CD4-positive, alpha-beta T cell treated with Interleukin-21 for 1 hour (primary cell): ENCODE results near the gene GEMIN7.
"Not testable (repeated sequence)": the region's sequence is repeated elsewhere in the genome, so short reads cannot be mapped to it uniquely, and the experiment has no call there.

Experiments
- DNase-seq: peaks from one replicate; pipeline ENCODE4 v3.0.0-alpha.2; 2020

GEMIN7 gene

DNA sequence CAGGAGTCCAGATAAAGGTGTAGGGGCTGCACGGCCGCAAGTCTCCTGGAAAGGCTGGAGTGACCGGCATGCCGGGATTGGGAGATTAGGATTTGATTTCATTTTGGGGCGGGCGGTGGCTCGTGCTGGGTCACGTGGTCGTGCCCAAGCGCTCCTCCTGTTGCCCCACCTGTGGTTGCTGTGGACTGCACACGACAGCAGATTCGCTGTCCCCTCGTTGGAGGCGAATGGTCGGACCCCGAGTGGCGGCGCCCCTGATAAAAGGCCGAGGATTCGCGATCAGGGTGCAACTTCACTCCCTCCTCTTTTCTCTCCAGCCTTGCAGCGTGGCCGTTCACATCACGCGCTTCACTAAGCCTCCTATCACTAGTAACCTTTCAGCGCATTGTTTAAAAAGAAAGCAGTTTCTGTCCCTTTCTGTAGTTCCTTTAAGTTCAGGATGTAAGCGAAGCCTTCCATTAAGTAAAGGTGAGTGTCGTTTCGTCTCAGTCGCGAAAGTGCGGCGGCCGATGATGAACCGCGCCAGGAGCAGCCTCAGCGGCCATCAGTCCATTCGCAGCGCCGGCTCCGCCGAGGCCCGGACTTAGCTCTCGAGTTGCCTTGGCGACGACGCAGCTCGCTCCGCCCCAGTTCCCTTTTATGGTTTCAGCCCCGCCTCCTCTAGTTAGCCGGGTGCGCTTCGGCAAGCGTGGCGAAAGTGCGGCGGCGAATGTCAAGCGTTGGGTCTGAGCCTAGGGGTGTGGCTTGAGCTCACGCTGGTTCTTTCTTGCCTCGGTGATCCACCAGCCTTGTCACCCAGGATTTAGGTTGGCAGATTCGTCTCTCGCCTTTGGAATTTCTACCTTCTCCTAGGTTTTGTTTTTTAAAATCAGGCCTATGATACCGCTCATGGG lies 12.2 kb downstream of the GEMIN7 start:
- DNase-seq, result peak; percentile 98

GRCh38 chr19:45092747-45093678 lies 14.0 kb downstream of the GEMIN7 start, which contains the start of gene PPP1R37:
TSS of gene PPP1R37 (plus strand) at chr19:45093179. CDS start at chr19:45093326, 147 bp downstream.
- peak; percentile 96 for DNase-seq

- DNase-seq, result no peak
Observed at GRCh38 chr19:45094137-45094536, 15.1 kb downstream of the GEMIN7 start.

- DNase-seq, result no peak
Observed at GRCh38 chr19:45094707-45095106, 15.6 kb downstream of the GEMIN7 start.

- DNase-seq, result no peak
Observed at GRCh38 chr19:45095496-45096413, 16.7 kb downstream of the GEMIN7 start.

DNA sequence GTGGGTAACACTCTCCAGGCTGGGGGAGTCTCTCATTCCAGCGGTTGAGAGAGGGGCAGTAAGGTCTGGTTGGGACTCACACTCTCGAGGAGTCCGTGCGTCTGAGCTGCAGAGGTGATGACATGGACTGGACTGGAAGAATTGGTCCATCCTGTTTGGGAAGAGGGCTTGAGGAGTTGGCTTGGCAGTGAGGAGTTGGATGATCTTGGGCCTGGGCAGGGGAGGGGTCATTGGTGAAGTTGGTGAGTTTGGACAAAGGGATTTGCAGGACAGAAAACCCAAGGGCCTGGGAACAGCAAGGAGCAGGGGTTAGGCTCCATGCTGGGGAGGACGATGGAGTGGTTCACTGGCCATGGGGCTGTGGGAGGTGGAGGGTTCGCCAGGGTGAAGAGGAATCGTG lies 17.6 kb downstream of the GEMIN7 start:
- no peak for DNase-seq

GRCh38 chr19:45097450-45097775 lies 18.4 kb downstream of the GEMIN7 start:
- DNase-seq, result no peak

- no peak for DNase-seq
Observed at GRCh38 chr19:45097776-45098520, 18.9 kb downstream of the GEMIN7 start.

GRCh38 chr19:45098521-45099466 lies 19.7 kb downstream of the GEMIN7 start:
- DNase-seq, result no peak

DNA sequence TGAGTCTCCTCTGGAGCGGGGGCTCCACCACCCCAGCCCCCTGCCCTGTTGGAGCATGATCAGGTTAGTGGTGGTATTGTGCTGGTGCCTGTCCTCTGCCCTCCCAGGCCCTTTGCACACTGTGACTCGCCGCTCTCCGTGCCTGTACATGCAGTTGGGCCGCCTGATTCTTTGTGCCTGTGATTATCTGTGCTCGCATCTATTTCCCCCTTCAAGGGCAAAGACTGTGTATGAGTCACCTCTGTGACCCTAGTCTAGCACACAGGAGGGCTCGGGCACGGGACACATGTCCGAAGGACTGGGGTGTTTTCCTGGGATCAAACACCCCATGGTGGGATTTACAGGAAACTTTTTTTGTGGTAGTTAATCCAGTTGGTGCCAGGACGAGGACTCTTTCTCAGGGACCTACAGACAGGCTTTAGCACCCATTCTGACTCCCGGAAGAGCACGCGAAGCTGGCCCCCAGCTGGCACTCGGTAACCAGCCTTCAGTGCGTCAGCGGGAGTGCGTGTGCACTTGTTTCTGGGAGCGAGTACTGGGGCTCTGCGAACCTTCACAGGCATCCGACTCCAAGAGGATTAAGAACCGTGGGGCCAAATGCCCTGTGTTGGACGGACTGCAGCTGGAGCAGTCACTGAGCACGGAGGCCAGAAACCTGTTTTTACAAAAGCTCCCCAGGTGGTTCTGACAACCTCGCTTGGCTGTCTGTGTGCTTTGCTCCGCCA lies 20.6 kb downstream of the GEMIN7 start:
- DNase-seq, result no peak

- no peak for DNase-seq
Observed at GRCh38 chr19:45100201-45100600, 21.1 kb downstream of the GEMIN7 start.

GRCh38 chr19:45100846-45101252 lies 21.8 kb downstream of the GEMIN7 start:
- DNase-seq, result no peak

DNA sequence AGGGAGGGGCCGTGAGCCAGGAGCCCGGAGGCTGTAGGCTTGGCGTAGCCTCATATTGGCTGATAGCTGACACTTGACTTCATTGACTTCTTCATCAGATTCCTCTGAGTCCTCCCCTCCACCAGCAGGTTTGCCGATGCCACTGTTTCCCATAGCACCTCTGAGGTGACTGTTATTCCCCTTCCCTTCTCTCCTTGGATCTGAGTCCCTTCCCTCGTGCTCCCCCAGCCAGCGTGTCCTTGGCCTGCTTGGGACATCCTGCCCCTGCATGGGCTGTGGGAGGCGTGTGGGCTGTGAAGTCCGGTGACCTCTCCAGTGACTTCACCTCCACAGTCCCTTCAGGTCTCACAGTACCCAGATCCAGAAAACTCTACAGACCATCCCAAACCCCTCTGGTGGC lies 22.7 kb downstream of the GEMIN7 start:
- no peak for DNase-seq

DNA sequence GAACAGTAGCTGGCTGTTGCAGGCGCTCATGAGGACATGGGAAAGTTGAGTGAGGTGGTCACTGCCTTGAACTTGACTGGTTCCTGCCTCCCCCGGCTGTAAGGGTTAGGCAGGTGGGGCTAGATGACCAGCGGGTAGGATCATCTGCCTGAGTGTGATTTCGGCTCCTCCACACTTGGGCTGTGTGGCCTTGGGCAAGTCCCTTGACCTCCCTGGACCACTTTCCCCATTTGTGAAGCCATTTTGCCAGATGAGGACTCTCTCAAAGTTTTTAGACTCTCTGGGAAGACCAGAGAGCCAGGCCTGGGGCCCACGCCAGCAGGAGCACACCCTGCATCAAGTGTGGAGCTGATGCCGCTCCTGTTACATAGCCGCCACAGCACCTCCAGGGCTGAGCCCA lies 23.4 kb downstream of the GEMIN7 start:
- no peak for DNase-seq

GRCh38 chr19:45103156-45103507 lies 24.1 kb downstream of the GEMIN7 start:
- peak; percentile 47 for DNase-seq

- no peak for DNase-seq
Observed at GRCh38 chr19:45103508-45104319, 24.7 kb downstream of the GEMIN7 start.

- DNase-seq, result peak; percentile 5
Observed at GRCh38 chr19:45104658-45105349, 25.7 kb downstream of the GEMIN7 start.

DNA sequence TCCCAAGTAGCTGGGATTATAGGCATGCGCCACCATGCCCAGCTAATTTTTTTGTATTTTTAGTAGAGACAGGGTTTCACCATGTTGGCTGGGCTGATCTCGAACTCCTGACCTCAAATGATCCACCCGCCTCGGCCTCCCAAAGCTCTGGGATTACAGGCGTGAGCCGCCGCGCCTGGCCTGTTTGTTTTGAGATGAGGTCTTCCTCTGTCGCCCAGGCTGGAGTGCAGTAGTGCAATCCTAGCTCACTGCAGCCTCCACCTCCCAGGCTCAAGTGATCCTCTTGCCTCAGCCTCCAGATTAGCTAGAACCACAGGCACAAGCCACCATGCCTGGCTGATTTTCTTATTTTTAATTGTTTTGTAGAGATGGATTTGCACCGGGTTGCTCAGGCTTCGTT lies 27.3 kb downstream of the GEMIN7 start:
- not testable (repeated sequence) for DNase-seq
